Stimulated activated memory B cell treated with anti-CD40 and anti-IgM and Interleukin-4, amounts not matched to agents 10 μg/mL and 1 μg/mL and 100 μg/mL, for 72 hours (primary cell): ENCODE data around the gene KDM2B.

Experiments used
- ATAC-seq: fragments of 150-1000 bp; cut with Tn5 transposase; 2 replicates; pipeline ENCODE4 v1.10.0; 2021
- H3K27ac Mint-ChIP-seq: one replicate; pipeline ENCODE4 v1.8.0; 2022; ENCODE audit warnings: mild to moderate bottlenecking, mixed read lengths
- H3K27me3 Mint-ChIP-seq: one replicate; pipeline ENCODE4 v1.8.0; 2022; ENCODE audit warnings: mixed read lengths
- H3K36me3 Mint-ChIP-seq: one replicate; pipeline ENCODE4 v1.8.0; 2022; ENCODE audit warnings: mixed read lengths
- H3K4me1 Mint-ChIP-seq: one replicate; pipeline ENCODE4 v1.8.0; 2022; ENCODE audit warnings: mixed read lengths
- H3K4me3 Mint-ChIP-seq: one replicate; pipeline ENCODE4 v1.8.0; 2022; ENCODE audit warnings: mild to moderate bottlenecking, moderate library complexity, mixed read lengths
- H3K9me3 Mint-ChIP-seq: one replicate; pipeline ENCODE4 v1.8.0; 2022; ENCODE audit warnings: mixed read lengths

Gene KDM2B

DNA sequence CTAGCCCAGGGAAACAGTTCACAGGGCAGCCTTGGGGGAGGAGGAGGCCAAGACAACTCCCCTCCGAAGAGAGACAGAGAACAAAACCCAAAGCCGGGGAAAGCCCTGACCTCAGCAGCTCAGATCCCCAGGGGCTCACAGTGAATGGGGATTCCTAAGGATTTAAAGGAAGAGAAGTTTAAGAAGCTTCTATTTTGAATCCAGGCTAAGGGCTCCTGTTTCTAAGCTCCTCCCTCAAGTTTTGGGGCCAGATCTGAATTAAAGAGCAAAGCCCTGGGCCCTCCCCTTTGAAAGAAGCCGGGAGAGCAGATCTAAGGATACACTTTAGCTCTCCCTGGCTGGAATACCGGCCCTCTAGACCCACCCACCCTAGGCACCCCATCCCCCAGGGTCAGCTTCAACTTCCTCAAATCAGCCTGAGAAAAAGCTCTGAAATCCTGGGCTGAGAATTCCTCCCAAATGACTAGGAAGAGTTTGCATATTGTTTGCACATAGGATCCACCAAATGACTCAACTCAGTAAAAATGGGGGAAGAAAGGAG, 3.9 kb downstream of the KDM2B start:
- ATAC-seq, result no peak
- Mint-ChIP-seq H3K4me1 (peaks cover 33% of the 10 kb centered on the region), H3K36me3 (peaks cover 33% of the 10 kb centered on the region), H3K27ac (peak overlapping the region; percentile 70), H3K9me3 (no peaks in the 10 kb centered on the region), H3K27me3 (no peaks in the 10 kb centered on the region), H3K4me3 (no peak overlapping the region)

DNA sequence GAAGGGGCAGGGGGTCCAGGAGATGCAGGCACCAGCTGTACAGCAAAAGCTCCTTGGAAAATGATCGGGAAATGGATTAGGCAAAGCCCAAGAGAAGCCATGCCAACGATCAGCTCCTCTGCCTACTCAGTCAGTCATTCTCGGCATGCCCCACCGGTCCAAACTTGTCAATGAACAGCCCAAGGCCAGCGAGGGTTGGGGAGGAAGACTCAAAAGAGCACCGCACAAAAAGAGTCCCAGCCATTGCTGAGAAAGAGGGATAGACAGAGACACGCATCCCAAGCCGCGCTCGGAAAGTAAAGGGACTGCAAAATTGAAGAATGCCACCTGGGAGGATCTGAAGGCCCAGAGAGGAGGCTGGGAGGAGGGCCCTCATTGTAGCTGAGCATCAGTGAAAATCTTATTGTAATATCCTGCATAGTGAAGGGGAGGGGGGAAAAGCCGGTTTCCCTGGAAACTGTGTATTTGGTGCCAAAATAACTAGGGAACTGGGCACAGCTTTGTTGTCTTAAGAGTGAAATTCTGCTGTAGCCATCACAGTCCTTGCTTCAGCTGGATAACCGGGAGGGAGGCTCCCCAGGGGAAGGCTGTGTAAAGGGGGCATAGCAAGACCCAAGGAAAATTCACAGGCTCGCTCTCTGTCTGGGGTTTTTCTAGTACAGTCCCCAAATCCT, 4.7 kb downstream of the KDM2B start:
- Mint-ChIP-seq H3K36me3 (peaks cover 35% of the 10 kb centered on the region), H3K4me1 (peaks cover 26% of the 10 kb centered on the region), H3K27ac (peak overlapping the region; percentile 70), H3K9me3 (no peaks in the 10 kb centered on the region), H3K27me3 (no peaks in the 10 kb centered on the region), H3K4me3 (no peak overlapping the region)
- no peak for ATAC-seq

DNA sequence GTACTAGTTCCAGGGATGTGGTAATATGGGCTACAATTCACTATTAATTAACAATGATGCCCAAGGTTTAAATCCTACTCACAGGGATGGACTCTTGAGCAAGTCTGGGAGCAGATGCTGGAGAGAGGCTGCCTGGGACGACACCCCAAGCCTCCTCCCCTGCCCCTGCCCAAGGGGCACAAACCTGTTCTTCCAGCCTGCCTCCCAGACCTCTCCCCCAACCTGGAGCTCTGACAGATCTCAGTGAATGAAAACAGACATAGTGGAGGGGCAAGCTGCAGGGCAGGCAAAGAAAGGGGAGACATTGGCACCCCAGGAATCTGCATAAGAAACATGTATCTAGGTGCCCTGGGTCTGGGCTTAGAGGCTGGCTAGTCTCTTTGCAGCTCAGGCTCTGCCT, 5.8 kb downstream of the KDM2B start:
- no peaks in the 10 kb centered on the region for H3K27me3 Mint-ChIP-seq
- no peaks in the 10 kb centered on the region for H3K9me3 Mint-ChIP-seq
- H3K27ac Mint-ChIP-seq, result peak overlapping the region; percentile 59
- no peak for ATAC-seq
- H3K4me1 Mint-ChIP-seq, result peaks cover 25% of the 10 kb centered on the region
- peaks cover 44% of the 10 kb centered on the region for H3K36me3 Mint-ChIP-seq
- H3K4me3 Mint-ChIP-seq, result no peak overlapping the region

- Mint-ChIP-seq H3K27ac (no peak overlapping the region), H3K9me3 (no peaks in the 10 kb centered on the region), H3K4me3 (no peak overlapping the region), H3K36me3 (peaks cover 44% of the 10 kb centered on the region), H3K4me1 (peaks cover 27% of the 10 kb centered on the region), H3K27me3 (no peaks in the 10 kb centered on the region)
- no peak for ATAC-seq
Measured at GRCh38 chr12:121574025-121574424, 6.8 kb downstream of the KDM2B start.

DNA sequence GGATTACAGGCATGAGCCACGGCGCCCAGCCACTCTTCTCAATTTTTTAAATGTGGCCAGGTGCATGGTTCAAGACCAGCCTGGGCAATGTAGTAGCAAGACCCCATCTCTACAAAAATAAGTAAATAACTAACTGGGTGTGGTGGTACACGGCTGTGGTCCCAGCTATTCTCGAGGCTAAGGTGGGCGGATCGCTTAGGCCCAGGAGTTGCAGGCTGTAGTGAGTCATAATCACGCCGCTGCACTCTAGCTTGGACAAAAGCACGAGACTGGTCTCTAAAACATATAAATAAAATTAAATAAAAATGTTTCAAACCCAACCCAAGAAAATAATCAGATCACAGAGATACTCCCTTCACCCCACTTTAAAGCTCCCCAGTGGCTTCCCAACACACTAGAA, 8.9 kb downstream of the KDM2B start:
- no peak for ATAC-seq
- Mint-ChIP-seq H3K27me3 (no peaks in the 10 kb centered on the region), H3K27ac (no peak overlapping the region), H3K9me3 (no peaks in the 10 kb centered on the region), H3K4me1 (peaks cover 32% of the 10 kb centered on the region), H3K36me3 (peaks cover 49% of the 10 kb centered on the region), H3K4me3 (no peak overlapping the region)

- Mint-ChIP-seq H3K27ac (peak overlapping the region; percentile 43), H3K4me1 (peaks cover 25% of the 10 kb centered on the region), H3K9me3 (no peaks in the 10 kb centered on the region), H3K4me3 (no peak overlapping the region), H3K27me3 (no peaks in the 10 kb centered on the region), H3K36me3 (peaks cover 44% of the 10 kb centered on the region)
- no peak for ATAC-seq
Measured at GRCh38 chr12:121570467-121571283, 10.1 kb downstream of the KDM2B start.

- H3K4me3 Mint-ChIP-seq, result no peak overlapping the region
- H3K27me3 Mint-ChIP-seq, result no peaks in the 10 kb centered on the region
- no peak overlapping the region for H3K27ac Mint-ChIP-seq
- peaks cover 25% of the 10 kb centered on the region for H3K4me1 Mint-ChIP-seq
- ATAC-seq, result peak; percentile 12
- peaks cover 30% of the 10 kb centered on the region for H3K36me3 Mint-ChIP-seq
- no peaks in the 10 kb centered on the region for H3K9me3 Mint-ChIP-seq
Measured at GRCh38 chr12:121568971-121569751, 11.7 kb downstream of the KDM2B start.

GRCh38 chr12:121568518-121568917, 12.3 kb downstream of the KDM2B start:
- Mint-ChIP-seq H3K4me3 (no peak overlapping the region), H3K27ac (peak overlapping the region; percentile 2), H3K36me3 (peaks cover 24% of the 10 kb centered on the region), H3K4me1 (peaks cover 25% of the 10 kb centered on the region), H3K9me3 (no peaks in the 10 kb centered on the region), H3K27me3 (no peaks in the 10 kb centered on the region)
- ATAC-seq, result no peak

DNA sequence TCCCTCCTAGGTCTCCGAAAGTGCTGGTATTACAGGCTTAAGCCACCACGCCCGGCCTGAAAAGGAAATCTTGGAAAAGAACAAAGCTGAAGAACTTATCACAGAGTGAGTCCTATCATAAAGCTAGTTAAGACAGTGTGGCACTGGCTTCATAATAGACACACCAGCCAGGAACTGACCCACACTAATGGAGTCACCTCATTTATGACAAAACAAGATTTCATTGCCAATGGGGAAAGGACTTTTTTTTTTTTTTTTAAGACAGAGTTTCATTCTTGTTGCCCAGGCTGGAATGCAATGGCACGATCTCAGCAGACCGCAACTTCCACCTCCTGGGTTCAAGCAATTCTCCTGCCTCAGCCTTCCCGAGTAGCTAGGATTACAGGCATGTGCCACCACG, 15.7 kb downstream of the KDM2B start:
- Mint-ChIP-seq H3K36me3 (peaks cover 10% of the 10 kb centered on the region), H3K9me3 (no peaks in the 10 kb centered on the region), H3K4me3 (no peak overlapping the region), H3K27me3 (no peaks in the 10 kb centered on the region), H3K4me1 (peaks cover 43% of the 10 kb centered on the region), H3K27ac (no peak overlapping the region)
- no peak for ATAC-seq

DNA sequence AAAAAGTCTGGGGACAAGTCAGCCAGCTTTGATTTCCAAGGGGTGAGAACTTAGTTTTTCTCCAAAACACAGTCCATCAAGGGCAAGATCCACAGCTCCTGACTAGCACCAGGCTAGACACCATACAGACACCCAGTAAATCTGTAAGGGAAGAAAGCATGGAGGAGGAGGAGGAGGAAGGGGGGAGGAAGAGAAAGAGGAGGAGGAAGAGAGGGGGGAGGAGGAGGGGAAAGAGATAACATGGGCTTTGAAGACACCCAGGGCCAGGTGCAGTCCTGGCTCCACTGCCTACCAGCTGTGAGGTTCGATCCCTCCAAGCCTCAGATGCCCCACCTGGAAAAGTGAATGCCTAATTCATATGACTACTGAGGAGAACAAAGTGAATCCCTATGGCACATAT, 18.3 kb downstream of the KDM2B start:
- H3K27ac Mint-ChIP-seq, result peak overlapping the region; percentile 95
- no peak overlapping the region for H3K4me3 Mint-ChIP-seq

DNA sequence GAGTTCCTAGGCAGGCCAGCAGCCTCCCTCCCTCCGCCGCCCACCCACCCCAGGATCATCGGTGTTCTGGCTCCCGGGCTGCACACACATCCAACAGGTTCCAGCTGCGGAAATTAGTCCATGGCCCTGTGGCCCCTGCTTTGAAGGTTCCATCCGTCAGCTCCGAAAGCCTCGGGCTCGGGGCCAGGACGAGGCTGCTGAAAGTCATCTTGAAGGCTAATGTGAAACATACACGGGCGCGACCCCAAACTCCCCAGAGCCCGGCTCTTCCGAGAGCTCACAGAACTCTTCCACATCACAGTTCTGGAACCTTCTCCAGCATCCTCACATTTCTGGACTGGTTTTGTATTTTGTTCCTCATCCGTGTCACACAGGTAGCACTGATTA, 19.8 kb downstream of the KDM2B start:
- peaks cover 3% of the 10 kb centered on the region for H3K9me3 Mint-ChIP-seq
- peaks cover 55% of the 10 kb centered on the region for H3K4me1 Mint-ChIP-seq
- H3K36me3 Mint-ChIP-seq, result peaks cover 5% of the 10 kb centered on the region
- H3K4me3 Mint-ChIP-seq, result peak overlapping the region; percentile 41
- no peaks in the 10 kb centered on the region for H3K27me3 Mint-ChIP-seq
- peak overlapping the region; percentile 95 for H3K27ac Mint-ChIP-seq
- no peak for ATAC-seq

More for the DNA sequence above, 18.3 kb downstream of the KDM2B start:
- no peak for ATAC-seq
- Mint-ChIP-seq H3K36me3 (peaks cover 9% of the 10 kb centered on the region), H3K9me3 (peaks cover under 1% of the 10 kb centered on the region), H3K27me3 (no peaks in the 10 kb centered on the region), H3K4me1 (peaks cover 54% of the 10 kb centered on the region)

DNA sequence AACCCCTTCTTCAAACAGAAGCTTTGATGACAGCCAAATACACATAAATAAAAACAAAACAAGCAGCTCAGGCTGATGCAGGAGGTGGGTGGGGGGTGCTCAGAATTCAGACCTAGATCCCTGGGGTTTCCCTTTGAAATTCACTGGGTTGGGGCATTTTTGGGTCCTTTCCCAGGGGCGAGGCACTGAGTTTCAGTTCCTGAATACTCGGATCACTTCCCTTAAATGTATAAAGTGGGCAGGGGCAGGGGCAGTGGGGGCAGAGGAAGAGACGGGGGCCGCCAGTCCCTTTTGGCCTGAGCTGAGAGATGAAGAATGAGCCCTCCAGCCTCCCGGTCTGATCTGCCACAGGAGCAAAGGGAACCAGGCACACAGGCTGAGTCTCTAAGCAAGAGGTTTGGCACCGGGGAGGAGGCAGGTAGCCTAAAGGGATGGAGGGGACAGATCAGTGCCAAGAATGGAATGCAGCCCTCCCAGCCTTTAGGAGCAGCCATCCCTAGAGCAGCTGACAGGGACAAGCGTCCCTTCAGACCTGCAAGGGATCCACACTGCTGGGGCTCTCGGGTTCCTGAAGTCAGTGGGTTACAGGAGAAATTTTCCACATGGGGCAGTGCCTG, 20.3 kb downstream of the KDM2B start:
- H3K4me1 Mint-ChIP-seq, result peaks cover 55% of the 10 kb centered on the region
- H3K27me3 Mint-ChIP-seq, result no peaks in the 10 kb centered on the region
- peak overlapping the region; percentile 95 for H3K27ac Mint-ChIP-seq
- ATAC-seq, result peak; percentile 89
- peaks cover 5% of the 10 kb centered on the region for H3K36me3 Mint-ChIP-seq
- peak overlapping the region; percentile 71 for H3K4me3 Mint-ChIP-seq
- peaks cover 3% of the 10 kb centered on the region for H3K9me3 Mint-ChIP-seq

DNA sequence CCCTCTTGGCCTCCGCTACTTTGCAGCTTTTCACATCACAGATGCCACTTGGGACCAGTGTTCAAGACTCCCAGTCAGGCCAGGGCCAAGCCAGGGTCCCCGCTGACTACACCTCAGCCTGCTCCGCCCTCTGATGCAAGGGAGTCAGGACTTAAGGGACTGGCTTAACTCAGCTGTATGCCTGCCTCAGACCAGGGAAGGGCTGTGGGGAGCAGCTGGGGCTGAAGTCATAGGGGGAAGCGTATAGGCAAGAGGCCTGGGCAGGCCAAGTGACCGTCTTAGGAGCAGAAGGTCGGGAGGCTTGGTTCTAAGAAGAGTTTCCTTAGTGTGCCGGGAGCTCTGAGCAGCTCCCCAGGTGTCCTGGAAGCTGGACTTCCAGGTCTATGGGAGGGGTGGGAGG, 21.9 kb downstream of the KDM2B start:
- no peak overlapping the region for H3K4me3 Mint-ChIP-seq
- H3K27me3 Mint-ChIP-seq, result no peaks in the 10 kb centered on the region
- peak overlapping the region; percentile 95 for H3K27ac Mint-ChIP-seq
- no peak for ATAC-seq
- peaks cover 55% of the 10 kb centered on the region for H3K4me1 Mint-ChIP-seq
- H3K36me3 Mint-ChIP-seq, result peaks cover 5% of the 10 kb centered on the region
- peaks cover 3% of the 10 kb centered on the region for H3K9me3 Mint-ChIP-seq

- Mint-ChIP-seq H3K4me1 (peaks cover 18% of the 10 kb centered on the region), H3K36me3 (peaks cover 10% of the 10 kb centered on the region), H3K27me3 (no peaks in the 10 kb centered on the region), H3K4me3 (no peak overlapping the region), H3K9me3 (no peaks in the 10 kb centered on the region), H3K27ac (no peak overlapping the region)
- no peak for ATAC-seq
Measured at GRCh38 chr12:121550974-121551634, 29.7 kb downstream of the KDM2B start.
